Measurements from ENCODE around the gene LSAMP. TPM values are rescaled to one million over a fixed set of nuclear protein-coding genes. Genes with fewer than 3 reads are reported as not detected.

The LSAMP gene
- total and polyA plus RNA-seq, 2 of the 13 experiments (the other 11 are each of a cell fraction or from before 2014, with no cell fraction given): not detected

DNA sequence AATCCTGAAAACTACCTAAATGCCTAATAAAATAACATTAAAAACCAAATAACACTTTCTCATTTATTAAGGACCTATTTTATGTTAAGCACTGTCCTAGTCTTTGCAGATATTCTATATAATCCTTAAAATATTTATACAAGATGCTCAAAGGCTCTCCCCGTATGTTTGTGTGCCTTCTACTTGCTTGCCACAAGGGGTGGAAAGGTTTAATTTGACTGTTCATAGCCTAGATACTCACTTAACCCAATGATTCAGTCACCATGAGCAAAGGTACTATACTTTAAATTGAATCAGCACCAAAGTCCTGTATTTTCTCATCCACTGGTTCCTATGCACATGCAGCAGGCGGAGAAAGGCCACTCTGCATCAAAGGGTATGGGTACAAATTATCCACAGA is 32.0 kb downstream of the LSAMP start (continued):
- TF ChIP-seq, protein P1, sequence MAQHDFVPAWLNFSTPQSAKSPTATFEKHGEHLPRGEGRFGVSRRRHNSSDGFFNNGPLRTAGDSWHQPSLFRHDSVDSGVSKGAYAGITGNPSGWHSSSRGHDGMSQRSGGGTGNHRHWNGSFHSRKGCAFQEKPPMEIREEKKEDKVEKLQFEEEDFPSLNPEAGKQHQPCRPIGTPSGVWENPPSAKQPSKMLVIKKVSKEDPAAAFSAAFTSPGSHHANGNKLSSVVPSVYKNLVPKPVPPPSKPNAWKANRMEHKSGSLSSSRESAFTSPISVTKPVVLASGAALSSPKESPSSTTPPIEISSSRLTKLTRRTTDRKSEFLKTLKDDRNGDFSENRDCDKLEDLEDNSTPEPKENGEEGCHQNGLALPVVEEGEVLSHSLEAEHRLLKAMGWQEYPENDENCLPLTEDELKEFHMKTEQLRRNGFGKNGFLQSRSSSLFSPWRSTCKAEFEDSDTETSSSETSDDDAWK (CRISPR knock-in tag; IDR thresholded peaks at IDR 0.05): no peak
- TF ChIP-seq SSRP1 (CRISPR knock-in tag; IDR thresholded peaks at IDR 0.05) (no peak), ZSCAN25 (CRISPR knock-in tag; IDR thresholded peaks at IDR 0.05) (no peak)
- TF ChIP-seq, protein P2, sequence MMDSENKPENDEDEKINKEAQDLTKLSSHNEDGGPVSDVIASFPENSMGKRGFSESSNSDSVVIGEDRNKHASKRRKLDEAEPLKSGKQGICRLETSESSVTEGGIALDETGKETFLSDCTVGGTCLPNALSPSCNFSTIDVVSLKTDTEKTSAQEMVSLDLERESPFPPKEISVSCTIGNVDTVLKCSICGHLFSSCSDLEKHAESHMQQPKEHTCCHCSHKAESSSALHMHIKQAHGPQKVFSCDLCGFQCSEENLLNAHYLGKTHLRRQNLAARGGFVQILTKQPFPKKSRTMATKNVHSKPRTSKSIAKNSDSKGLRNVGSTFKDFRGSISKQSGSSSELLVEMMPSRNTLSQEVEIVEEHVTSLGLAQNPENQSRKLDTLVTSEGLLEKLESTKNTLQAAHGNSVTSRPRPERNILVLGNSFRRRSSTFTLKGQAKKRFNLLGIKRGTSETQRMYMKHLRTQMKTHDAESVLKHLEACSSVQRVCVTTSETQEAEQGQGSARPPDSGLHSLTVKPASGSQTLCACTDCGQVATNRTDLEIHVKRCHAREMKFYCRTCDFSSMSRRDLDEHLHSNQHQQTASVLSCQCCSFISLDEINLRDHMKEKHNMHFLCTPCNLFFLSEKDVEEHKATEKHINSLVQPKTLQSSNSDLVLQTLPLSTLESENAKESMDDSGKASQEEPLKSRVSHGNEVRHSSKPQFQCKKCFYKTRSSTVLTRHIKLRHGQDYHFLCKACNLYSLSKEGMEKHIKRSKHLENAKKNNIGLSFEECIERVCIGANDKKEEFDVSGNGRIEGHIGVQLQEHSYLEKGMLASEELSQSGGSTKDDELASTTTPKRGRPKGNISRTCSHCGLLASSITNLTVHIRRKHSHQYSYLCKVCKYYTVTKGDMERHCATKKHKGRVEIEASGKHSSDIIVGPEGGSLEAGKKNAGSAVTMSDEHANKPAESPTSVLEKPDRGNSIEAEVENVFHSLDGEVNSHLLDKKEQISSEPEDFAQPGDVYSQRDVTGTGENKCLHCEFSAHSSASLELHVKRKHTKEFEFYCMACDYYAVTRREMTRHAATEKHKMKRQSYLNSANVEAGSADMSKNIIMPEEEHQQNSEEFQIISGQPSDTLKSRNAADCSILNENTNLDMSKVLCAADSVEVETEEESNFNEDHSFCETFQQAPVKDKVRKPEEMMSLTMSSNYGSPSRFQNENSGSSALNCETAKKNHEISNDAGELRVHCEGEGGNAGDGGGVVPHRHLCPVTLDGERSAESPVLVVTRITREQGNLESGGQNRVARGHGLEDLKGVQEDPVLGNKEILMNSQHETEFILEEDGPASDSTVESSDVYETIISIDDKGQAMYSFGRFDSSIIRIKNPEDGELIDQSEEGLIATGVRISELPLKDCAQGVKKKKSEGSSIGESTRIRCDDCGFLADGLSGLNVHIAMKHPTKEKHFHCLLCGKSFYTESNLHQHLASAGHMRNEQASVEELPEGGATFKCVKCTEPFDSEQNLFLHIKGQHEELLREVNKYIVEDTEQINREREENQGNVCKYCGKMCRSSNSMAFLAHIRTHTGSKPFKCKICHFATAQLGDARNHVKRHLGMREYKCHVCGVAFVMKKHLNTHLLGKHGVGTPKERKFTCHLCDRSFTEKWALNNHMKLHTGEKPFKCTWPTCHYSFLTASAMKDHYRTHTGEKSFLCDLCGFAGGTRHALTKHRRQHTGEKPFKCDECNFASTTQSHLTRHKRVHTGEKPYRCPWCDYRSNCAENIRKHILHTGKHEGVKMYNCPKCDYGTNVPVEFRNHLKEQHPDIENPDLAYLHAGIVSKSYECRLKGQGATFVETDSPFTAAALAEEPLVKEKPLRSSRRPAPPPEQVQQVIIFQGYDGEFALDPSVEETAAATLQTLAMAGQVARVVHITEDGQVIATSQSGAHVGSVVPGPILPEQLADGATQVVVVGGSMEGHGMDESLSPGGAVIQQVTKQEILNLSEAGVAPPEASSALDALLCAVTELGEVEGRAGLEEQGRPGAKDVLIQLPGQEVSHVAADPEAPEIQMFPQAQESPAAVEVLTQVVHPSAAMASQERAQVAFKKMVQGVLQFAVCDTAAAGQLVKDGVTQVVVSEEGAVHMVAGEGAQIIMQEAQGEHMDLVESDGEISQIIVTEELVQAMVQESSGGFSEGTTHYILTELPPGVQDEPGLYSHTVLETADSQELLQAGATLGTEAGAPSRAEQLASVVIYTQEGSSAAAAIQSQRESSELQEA (CRISPR knock-in tag; IDR thresholded peaks at IDR 0.05; ENCODE audit: not compliant biosample characterization): no peak

Data from HepG2 (cell line).